Panc1 (cell line): Measurements from ENCODE around the gene CST4.
"Not testable (repeated sequence)": the region's sequence is repeated elsewhere in the genome, so short reads cannot be mapped to it uniquely, and the experiment has no call there.

Experiments
- CTCF ChIP-seq: fragments of 450-650 bp; IDR thresholded peaks from 2 replicates; pipeline ENCODE4 v1.5.1; 2017; ENCODE audit warnings: mild to moderate bottlenecking
- POLR2AphosphoS5 ChIP-seq: IDR thresholded peaks from 2 replicates; pipeline ENCODE4 v1.6.1; 2012; ENCODE audit warnings: mild to moderate bottlenecking, low read depth, low read length, moderate library complexity
- REST ChIP-seq, 2 experiments: IDR thresholded peaks; 2 replicates each; pipeline ENCODE4 v1.6.1; 2011 to 2012; ENCODE audit warnings: low read depth in 2 of 2, control low read depth in 1 of 2, low read length in 1 of 2, mild to moderate bottlenecking in 1 of 2, moderate library complexity in 1 of 2; ENCODE audit not compliant: insufficient read depth in 1 of 2
- TCF7L2 ChIP-seq: IDR thresholded peaks from 2 replicates; pipeline ENCODE4 v1.6.1; 2011; ENCODE audit warnings: mild to moderate bottlenecking, low read depth, low read length, inconsistent platforms

DNA sequence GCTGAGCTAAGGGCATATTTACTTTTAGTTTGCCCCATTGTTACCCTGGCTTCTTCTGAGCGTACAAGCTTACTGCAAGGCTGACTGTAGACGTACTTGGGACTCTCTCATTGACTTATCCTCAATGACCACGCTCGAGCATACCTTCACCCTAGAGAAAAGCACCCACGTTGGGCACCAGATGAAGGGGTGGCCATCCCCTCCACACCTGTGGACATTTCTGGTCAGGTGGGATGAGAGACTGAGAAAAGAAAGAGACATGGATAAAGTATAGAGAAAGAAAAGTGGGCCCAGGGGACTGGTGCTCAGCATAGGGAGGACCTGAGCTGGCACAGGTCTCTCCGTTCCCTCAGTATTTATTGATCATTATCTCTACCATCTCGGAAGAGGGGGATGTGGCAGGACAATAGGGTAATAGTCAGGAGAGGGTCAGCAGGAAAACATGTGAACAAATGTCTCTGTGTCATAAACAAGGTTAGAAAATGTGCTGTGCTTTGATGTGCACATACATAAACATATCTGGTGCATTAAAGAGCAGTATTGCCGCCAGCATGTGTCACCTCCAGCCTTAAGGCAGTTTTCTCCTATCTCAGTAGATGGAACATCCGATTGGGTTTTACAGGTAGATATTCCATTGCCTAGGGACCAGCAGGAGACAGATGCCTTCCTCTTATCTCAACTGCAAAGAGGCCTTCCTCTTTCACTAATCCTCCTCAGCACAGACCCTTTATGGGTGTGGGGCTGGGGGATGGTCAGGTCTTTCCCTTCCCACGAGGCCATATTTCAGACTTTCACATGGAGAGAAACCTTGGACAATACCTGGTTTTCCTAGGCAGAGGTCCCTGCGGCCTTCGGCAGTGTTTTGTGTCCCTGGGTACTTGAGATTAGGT, 5.6 kb upstream of the CST4 start:
- TF ChIP-seq CTCF; POLR2AphosphoS5; REST (IDR thresholded peaks at IDR 0.05; ENCODE audit: insufficient read depth in 1 of 2, low read depth in 2 of 2, low read length in 1 of 2); TCF7L2: not testable (repeated sequence)
